NCI-H1105 (cell line): ENCODE data around the gene PFDN5.
"Not testable (repeated sequence)": the region's sequence is repeated elsewhere in the genome, so short reads cannot be mapped to it uniquely, and the experiment has no call there.

Source experiments
- DNase-seq: peaks from one replicate; lab custom pipeline; 2025; lab: John Stamatoyannopoulos, UW

The PFDN5 gene

DNA sequence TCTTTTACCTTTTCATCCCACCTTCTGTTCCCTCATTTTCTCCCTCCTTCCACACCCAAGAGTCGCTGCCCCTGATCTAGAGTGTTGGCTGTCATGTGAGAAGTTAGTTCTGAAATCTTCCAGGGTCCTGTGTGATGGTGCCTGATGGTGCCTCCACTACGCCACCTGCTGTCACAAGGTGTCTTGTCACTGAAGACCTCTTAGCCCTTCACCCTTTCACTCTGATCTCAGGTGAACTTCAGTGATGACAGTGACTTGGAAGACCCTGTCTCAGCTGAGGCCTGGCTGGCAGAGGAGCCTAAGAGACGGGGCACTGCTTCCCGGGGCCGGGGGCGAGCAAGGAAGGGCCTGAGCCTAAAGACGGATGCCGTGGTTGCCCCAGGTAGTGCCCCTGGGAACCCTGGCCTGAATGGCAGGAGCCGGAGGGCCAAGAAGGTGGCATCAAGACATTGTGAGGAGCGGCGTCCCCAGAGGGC lies 7.6 kb upstream of the PFDN5 start:
- DNase-seq = peak; percentile 2

DNA sequence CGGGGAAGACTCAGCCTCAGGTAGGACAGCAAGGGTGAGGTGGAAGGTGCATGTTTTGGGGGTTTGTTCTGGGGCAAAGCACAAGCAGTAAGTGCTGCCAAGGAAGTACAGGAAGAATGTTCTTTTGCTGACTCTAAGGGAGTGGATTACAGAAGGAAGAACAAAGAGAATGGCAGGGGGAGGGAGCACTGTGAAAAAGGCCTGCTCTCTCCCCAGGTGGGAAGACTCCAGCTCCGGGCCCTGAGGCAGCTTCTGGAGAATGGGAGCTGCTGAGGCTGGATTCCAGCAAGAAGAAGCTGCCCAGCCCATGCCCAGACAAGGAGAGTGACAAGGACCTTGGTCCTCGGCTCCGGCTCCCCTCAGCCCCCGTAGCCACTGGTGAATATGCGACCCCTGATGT lies 7.0 kb upstream of the PFDN5 start:
- DNase-seq = no peak

DNA sequence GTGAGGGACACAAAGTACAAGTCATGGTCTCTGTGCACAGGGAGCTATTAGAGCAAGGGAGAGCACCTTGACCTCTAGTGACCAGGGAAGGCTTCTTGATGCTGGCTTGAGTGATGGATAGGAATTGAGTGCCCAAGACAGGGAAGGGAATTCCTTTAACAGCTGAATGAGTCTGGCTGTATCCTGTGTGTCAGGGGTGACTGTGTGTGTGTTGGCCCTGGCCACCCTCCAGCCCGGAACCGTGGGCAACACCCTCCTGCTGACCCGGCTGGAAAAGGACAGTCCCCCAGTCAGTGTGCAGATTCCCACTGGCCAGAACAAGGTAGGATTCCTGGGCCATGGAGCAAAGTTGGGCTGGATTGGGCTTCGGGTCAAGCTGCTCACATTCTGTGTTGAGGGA lies 5.5 kb upstream of the PFDN5 start:
- DNase-seq = no peak

DNA sequence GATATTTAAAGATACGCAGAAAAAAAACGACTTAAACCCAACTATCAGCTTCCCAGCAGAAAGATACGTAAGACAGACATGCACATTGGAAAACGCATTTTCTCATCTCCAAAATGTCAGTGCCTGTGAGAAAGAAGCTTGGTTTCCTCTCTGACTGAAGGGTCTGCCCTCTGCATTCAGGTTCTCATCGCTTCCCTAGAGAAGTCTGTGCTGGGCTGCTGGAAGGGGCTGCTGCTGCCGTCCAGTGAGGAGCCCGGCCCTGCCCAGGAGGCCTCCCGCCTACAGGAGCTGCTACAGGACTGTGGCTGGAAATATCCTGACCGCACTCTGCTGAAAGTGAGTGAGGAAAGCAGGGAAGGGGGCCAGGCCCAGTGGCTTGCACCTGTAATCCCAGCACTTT lies 4.7 kb upstream of the PFDN5 start:
- DNase-seq = no peak

DNA sequence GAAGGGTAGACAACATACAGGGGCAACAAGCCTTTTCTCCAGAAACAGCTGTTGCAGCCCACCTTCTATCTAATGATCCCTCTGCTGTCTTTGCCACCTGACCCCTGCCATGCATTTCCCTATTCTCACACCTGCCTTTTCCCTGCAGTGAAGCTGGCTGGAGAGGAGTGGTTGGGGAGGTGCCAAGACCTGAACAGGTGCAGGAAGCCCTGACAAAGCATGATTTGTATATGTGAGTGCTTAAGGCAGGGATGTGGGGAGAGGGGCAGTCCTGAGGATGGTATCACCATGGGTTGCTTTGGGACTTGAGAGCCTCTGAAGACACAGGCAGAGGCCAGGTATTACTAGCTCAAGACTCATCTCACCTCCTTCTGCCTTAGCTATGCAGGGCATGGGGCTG lies 2.9 kb upstream of the PFDN5 start:
- peak; percentile 71 for DNase-seq

DNA sequence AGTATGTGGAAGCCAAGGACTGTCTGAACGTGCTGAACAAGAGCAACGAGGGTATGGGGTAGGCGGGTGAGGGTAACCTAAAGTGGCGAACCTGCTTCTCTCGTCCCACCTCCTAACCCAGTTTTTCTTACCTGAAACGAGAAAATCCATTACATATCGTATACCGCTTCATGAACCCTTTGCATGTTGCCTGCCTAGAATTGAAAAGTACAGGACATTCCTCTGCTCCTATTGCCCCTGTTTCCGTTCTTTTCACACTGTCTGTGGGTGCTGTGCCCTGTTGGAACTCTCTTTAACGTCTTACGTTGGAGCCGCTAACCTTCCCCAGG lies 513 bp downstream of the PFDN5 start:
- DNase-seq = no peak

DNA sequence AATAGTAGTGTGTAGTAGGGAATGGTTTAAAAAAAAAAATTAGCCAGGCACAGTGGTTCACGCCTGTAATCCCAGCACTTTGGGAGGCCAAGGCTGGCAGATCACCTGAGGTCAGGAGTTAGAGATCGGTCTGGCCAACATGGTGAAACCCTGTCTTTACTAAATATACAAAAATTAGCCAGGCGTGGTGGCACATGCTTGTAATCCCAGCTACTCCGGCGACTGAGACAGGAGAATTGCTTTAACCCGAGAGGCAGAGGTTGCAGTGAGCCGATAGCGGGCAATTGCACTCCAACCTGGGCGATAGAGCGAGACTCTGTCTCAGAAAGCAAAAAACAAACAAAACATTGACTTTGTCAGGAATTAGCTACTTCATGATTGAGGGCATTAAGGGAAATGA lies 1.8 kb downstream of the PFDN5 start:
- not testable (repeated sequence) for DNase-seq

DNA sequence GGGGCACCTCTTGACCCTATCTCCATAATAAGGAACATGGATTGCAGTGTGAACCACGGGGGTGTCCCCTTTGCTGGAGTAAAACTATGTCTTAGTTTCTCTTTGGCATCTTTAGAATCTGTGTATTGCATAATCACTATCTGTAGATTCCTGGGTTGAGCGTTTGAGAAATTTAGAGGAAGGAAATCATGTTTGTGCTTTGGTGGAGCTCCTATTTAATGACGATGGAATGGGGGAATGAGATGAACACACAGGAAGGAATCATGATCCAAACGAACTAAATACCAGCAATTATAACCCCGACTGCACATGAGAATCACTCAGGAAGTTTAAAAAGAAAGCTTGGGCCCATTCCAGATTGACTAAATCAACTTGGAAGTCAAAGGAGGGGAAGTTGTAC lies 2.8 kb downstream of the PFDN5 start:
- no peak for DNase-seq

DNA sequence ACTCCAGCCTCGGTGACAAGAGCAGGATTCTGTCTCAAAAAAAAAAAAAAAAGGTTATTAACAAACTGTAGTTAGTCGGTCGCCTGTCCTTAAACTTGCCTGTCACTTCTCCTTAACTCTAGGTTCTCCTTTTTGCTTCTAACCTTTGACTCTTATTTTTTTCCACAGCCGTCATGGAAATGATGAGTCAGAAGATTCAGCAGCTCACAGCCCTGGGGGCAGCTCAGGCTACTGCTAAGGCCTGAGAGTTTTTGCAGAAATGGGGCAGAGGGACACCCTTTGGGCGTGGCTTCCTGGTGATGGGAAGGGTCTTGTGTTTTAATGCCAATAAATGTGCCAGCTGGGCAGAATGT lies 3.7 kb downstream of the PFDN5 start:
- no peak for DNase-seq

DNA sequence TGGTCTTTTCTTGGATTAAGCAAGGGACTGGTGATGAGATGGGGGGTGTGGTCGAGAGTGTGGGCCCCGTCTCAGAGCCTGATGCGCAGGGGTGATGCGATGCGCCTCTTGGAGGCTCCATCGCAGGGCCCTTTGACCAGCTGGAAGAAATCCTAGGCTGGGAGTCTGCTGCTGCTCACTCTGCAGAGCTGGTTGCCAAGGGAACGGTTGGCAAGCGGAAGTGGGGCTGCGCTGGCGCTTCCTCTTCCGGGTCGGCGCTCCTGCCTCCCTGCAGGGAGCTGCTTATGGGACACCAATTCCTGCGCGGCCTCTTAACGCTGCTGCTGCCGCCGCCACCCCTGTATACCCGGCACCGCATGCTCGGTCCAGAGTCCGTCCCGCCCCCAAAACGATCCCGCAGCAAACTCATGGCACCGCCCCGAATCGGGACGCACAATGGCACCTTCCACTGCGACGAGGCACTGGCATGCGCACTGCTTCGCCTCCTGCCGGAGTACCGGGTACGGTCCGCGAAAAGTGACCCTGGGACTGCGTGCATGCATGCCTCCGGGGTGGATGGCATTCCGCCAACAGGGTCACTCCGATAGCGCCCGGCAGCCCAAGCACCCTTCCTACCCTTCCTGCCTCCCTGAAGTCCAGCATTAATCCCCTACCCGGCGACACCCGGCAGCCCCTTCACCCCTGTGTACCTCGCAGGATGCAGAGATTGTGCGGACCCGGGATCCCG lies 4.3 kb downstream of the PFDN5 start, which contains the start of gene MYG1:
Gene MYG1, plus strand, starts transcription at position 242 of the 727 bp plus-strand sequence. Its CDS starts 43 bp downstream, at position 285.
- DNase-seq = peak; percentile 63

DNA sequence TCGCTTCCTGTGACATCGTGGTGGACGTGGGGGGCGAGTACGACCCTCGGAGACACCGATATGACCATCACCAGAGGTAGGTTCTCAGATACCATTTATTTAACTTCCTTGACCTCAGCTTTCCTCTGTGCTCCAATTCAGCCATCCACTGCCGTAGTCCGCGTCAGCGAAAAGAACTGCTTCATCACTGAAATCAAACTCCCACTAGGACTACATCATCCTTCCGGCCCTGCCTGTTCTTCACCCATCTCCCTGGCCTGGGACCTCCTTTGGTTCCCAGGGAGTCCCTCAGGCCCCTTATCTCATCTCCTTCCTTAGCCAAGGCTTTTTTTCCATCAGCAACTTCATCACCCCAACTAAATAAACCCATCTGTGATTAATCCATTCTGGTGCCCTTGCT lies 4.8 kb downstream of the PFDN5 start:
- DNase-seq = no peak

DNA sequence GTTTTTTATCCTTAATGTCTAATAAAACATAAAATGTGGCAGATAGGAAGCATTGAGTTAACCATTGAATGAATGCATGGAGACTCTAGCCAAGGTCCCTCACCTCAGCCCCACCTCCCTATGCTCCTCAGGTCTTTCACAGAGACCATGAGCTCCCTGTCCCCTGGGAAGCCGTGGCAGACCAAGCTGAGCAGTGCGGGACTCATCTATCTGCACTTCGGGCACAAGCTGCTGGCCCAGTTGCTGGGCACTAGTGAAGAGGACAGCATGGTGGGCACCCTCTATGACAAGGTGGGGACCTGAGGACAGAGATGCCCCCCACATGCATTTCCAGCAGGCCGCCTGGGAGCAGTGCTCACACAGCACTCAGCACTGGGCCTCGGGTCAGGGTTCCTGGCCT lies 7.6 kb downstream of the PFDN5 start:
- DNase-seq = no peak

DNA sequence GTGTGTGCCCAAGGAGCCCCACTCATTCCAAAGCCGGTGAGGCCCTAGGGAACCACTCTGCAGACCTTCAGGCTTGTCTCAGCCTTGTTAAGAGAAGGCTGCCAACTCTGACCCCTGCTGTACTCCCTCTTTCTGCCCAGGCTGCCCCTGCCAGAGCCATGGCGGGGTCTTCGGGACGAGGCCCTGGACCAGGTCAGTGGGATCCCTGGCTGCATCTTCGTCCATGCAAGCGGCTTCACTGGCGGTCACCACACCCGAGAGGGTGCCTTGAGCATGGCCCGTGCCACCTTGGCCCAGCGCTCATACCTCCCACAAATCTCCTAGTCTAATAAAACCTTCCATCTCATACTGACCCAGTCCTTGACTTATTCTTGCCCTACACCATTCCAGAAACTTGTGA lies 11.5 kb downstream of the PFDN5 start:
- DNase-seq = no peak

DNA sequence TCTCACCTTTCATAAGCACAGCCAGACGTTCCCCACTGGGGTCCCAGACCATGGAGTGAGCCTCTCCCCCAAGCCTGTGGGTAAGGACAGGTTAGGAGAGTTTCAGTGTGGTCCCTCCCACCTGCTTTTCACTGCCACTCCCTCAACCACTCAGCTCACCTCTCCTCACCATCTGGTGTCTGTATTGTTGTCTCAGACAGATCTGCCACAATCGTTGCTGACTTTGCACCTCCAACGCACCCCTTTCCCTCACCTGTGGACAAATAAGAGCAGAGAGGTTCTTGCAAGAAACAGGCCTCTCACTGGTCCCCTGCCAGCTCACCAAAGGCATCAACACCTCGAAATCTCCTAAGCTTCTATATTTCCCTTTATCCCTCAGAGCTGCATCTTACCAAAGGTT lies 12.9 kb downstream of the PFDN5 start:
- DNase-seq = no peak

DNA sequence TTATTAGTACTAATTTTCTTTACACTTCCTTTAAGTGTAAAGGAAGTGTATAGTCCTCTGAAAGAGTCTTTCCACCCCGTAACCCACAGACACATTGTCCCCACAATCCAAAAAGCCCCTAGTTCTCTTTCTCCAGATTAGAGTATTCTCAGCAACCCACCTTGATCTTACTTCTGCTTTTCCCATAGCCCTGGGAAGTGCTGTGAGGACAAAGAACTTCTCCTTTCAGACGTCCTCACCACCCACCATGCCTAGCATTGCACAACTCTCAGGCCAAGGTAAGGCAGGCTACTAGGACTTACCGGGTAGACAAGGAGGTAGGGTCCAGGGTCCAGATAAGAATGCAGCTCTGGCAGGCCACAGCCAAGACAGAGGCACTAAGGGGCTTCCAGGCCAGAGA lies 18.7 kb downstream of the PFDN5 start:
- DNase-seq = no peak

DNA sequence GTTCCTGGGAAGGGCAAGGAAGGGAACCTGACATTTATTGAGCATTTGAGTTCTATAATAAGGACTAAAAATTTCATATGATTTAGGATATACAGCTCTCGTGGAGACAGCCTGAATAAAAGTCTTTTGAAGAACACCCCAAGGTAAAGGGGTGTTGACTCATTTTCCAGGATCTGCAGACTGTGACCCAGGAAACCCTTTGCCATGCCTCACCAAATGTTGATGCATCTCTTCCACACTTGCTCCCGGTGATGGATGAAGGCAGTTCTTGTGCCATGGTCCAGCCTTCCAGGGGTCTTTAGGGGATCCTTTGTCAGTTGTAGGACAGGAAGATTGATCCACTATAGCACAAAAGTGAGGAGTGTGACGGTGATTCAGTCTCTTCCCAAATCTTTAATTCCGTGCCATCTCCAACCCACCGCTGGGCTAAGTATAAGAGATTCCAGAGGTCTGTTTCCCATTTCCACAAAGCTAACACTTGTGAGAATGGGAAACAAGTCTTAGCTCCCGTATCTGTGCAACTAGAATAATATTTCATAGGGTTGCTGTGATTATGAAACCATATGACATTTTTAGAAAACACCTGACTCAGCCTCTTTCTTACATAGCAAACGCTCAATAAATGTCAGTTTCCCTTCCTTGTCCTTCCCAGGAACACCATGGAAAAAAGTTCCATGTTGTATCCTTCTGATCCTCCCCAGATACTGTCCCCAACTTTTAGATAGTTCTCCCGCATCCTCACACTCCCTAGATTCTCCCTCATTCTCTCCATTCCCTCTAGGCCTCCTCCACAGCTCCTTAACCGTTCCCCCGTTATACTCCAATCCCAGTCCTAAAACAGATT lies 25.2 kb downstream of the PFDN5 start:
- DNase-seq = no peak

DNA sequence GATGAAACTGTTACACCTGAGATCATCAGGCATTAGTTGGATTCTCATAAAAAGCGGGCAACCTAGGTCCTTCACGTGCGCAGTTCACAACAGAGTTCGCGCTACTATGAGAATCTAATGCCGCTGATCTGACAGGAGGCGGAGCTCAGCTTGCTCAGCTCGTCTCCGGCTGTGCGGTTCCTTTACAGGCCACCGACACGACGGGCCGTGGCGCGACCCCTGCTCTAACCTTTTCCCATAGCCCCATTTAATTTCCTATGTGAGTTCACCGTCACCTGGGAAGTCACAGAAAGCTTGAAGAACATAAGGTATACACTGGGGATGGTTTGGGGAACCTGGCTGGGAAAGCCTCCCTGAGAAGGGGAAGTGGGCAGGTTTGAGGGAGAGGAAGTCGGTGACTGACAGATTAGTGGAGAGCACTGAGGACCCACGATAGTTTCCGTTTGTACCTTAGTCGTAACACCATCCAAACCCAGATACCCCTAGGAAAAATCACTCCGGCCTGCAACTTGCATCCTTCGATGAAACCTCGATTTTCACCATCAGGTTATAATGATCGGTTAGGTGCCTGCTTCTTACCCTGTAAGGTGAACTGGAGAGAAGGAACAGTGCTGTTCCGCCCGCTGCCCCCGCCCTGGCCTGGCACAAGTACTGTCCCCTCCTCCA lies 28.9 kb downstream of the PFDN5 start:
- DNase-seq = no peak

DNA sequence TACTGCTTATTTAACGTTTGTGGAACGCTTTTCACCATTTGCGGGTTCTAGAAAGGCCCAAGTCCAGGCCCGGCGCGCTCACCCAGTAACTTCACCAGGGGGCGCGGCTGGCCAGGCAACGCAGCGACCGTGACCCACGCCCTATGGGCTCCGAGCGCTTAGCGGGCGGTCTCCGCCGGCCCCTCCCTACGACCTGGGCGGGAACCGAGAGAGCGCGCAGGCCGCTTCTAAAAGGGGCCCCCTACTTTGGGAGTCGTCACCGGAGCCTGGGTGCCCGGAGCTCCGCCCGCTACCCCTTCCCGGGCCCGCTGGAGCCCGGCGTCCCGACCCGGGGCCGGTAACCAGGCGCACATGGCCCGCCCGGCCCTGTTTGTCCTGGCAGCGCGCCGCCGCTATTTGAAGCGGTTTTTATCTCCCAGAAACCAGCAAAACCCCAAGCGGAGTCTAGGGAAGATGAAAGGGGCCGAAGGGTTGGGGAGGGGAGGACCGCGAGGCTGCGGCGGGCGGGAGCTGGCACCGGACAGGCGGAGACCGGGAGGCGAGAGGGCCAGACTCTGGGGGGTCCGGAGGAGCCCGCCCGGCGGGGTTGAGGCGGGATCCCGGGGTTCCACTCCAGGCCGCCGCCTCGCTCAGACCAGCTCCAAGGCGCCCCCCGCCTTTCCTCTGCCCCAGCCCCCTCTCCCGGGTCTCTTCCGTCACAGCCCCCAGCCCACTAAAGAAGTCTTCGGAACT lies 29.6 kb downstream of the PFDN5 start:
- DNase-seq = peak; percentile 50

DNA sequence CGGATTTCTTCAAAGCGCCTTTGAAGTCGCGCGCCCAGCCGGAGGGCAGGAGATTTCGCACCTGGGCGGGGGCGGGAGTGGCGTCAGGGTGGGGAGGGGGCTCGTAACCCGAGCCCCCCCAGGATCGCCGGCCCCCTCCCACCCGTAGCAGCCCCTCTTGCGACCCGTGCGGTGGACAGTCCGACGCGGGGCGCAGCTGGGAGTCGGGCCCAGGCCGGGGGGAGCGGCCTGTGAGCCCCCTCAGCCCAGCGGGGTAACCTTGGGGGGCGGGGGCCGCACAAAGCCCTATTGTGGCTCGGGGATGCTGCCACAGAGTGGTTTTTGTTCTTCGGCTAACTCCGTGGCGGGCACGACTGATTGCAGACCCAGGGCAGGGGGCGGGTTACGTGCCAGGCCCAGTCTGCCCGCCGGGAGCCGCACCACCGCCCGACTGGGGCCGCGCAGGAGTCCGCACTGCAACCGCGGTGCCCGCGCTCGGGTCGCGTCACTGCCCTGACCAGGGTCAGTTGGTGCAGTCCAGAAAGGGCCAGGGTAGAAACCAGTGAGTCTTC lies 30.2 kb downstream of the PFDN5 start:
- DNase-seq = no peak

DNA sequence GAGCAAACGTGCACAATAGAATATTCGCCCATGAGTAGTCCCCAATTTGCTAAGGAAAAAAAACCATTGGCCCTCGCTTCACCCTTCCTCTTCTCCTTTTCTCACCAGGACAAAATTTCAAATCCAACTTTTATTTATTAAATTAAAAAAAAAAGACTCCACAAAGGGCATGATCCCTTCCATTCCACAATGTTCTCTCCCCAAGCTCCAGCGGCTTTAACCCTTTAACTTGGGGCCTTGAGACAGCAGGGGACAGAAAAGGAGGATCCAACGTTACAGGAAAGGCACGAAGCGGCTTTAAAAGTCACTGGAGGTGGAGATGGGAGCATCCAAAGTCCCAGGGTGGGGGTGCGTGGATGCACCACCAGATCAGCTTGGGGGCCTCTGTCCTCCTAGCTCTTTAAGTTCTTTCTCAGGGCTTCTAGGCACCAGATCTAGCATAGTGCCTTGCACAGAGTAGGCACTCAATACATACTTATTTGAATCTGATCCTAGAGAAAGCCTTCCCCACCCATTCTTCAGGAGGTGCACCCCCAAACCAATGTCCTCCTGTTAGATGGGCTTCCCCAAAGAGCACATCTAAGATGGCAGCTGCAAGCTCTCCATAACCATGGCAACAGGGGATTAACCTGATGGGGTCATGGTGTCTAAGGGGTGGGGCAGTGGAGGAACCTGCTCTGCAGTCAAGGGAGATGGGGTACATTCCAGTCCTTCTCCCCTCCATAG lies 31.3 kb downstream of the PFDN5 start:
- no peak for DNase-seq

DNA sequence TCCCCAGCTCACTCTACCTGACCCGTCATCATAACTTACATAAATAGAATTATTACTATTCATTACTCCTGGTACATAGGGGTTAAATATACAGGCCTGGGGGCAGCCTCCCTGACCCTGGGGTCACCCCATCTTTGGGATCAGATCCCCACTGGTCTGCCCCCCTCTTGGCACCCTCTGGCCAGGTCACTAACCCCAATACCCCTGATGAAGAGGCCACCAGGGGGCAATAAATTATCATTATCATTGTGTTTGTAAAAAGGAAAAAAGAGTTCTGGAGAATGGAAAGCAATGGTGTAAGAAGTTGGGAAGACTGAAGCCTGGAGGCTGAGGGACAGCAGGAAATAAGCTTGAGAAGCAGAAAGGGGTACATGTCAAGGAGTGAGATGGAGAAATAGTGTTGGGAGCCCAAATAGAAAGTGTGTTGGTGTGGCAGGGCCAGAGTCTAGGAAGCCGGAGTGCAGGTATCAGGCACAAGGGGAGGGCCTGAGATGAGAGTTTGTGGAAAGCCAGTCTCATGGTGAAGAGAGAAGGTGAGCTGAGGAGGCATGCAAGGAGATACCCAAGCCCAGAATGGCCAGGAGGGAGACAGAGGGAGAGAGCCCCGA lies 32.2 kb downstream of the PFDN5 start:
- DNase-seq = no peak
